B cell (primary cell): ENCODE results near the gene GDI2.

Experiments
- CTCF ChIP-seq: fragments of 200-600 bp; IDR thresholded peaks from one replicate; pipeline ENCODE4 v1.8.0; 2022; ENCODE audit warnings: antibody characterized with exemption, mild to moderate bottlenecking
- EZH2 ChIP-seq: IDR thresholded peaks from 2 replicates; pipeline ENCODE4 v1.6.1; 2012; ENCODE audit warnings: borderline replicate concordance, low read depth, mild to moderate bottlenecking, moderate library complexity, low read length; ENCODE audit not compliant: insufficient read depth, poor library complexity, severe bottlenecking

GRCh38 chr10:5805260-5805659 is 8.0 kb downstream of the GDI2 start:
- TF ChIP-seq EZH2 (no peak), CTCF (no peak)
